Heart left ventricle (tissue), 16 donors: ENCODE results near the gene HLA-DPB1. TPM values are rescaled to one million over a fixed set of nuclear protein-coding genes. Genes with fewer than 3 reads are reported as not detected.

Experiments
- ATAC-seq, 4 donors: fragments of 200-7000 bp; cut with Tn5 transposase; one replicate each; pipeline ENCODE4 v1.9.1; 2020 to 2022; ENCODE audit warnings: moderate library complexity in 4 of 4, mild to moderate bottlenecking in 3 of 4, moderate number of reproducible peaks in 1 of 4
- DNase-seq, 5 donors: peaks; one replicate each; pipeline ENCODE4 v3.0.0-alpha.2; 2020
- H3K27ac ChIP-seq, 12 donors: fragments of 200-600 bp; sonication (generic) in 4 of 12; one replicate each; pipeline versions ENCODE4 v1.5.0 to v1.8.0; 2016 to 2022; ENCODE audit warnings: mild to moderate bottlenecking in 2 of 12
- H3K27me3 ChIP-seq, 9 donors: fragments of 200-600 bp; sonication (generic) in 2 of 9; one replicate each; pipeline versions ENCODE4 v1.5.1 to v1.8.0; 2016 to 2022; ENCODE audit warnings: mild to moderate bottlenecking in 3 of 9
- H3K36me3 ChIP-seq, 9 donors: fragments of 200-600 bp; sonication (generic) in 2 of 9; one replicate each; pipeline versions ENCODE4 v1.5.0 to v1.8.0; 2018 to 2022; ENCODE audit warnings: mild to moderate bottlenecking in 2 of 9
- H3K4me1 ChIP-seq, 12 donors: fragments of 200-600 bp; sonication (generic) in 4 of 12; one replicate each; pipeline versions ENCODE4 v1.5.0 to v1.8.0; 2016 to 2022; ENCODE audit warnings: mild to moderate bottlenecking in 3 of 12
- H3K4me3 ChIP-seq, 12 donors: fragments of 200-600 bp; sonication (generic) in 4 of 12; one replicate each; pipeline versions ENCODE4 v1.5.0 to v1.8.0; 2017 to 2022; ENCODE audit warnings: mild to moderate bottlenecking in 9 of 12, moderate library complexity in 4 of 12
- H3K9me3 ChIP-seq, 12 donors: fragments of 200-600 bp; sonication (generic) in 4 of 12; one replicate each; pipeline versions ENCODE4 v1.5.0 to v1.8.0; 2016 to 2022; ENCODE audit warnings: mild to moderate bottlenecking in 1 of 12
- POLR2A ChIP-seq, 2 donors: fragments of 450-650 bp; IDR thresholded peaks; one replicate each; pipeline ENCODE4 v1.6.1; 2017; ENCODE audit warnings: antibody characterized with exemption in 2 of 2, mild to moderate bottlenecking in 2 of 2, moderate library complexity in 2 of 2
- WGBS, 4 donors: extraction: QIAGEN DNeasy Blood & Tissue Kit in 2 of 4; methylation state at CpG; one replicate each; pipeline versions ENCODE4 v1.1.5 to v1.1.7; 2013 to 2018; 5-methylcytosine and 5-hydroxymethylcytosine counted together
- intact Hi-C, 10 donors: fragments of 100-400 bp; cut with DNase I; formaldehyde crosslinking; loops; one replicate each; pipeline versions ENCODE4 v1.11.1 to v1.14.2; 2022
- polyA plus RNA-seq, 2 donors: library from polyadenylated mRNA; stranded (reverse); fragments of 200-250 nt; gene quantifications; one replicate each; pipeline ENCODE4 v1.2.3, GENCODE V29; 2013
- total RNA-seq, 9 donors: library from RNA; depleted of rRNA in 2 of 9; stranded (reverse); fragments of >200 nt in 2 of 9; fragmentation: NEBNext Ultra II Directional in 3 of 9; extraction: Animal tissue kit (Norgen Biotek cat#: 25700) in 3 of 9; gene quantifications; one replicate each; pipeline versions ENCODE4 v1.1.0 to v1.2.4, GENCODE V29; 2016 to 2023
- TF ChIP-seq, protein P1 (sequence below), 12 donors: fragments of 200-600 bp; sonication (generic) in 4 of 12; IDR thresholded peaks; one replicate each; pipeline versions ENCODE4 v1.5.0 to v1.8.0; 2018 to 2022; ENCODE audit warnings: antibody characterized with exemption in 12 of 12, mild to moderate bottlenecking in 5 of 12
- donor health status: ischemic (EF 13 %, LVEDD 7.1; RV severe dilation, severe dysfunction).
- donor health status: healthy with polysubstance abuse.
- donor health status: DM: no; HTN: yes; CAD: no.
- donor health status: DM: no; HTN: no; CAD: no.
- donor health status: ischemic (EF 25% LVEDD 6.9; RV normal size, moderate dysfunction).
- donor health status: ischemic (EF 25% LVEDD 5.7; RV mildly dilated, moderate dysfunction).
- donor health status: healthy.
- donor health status: DM: yes; HTN: yes; CAD: no.
- donor health status: ischemic (EF 35%, LVEDD 5.7; RV mildly dilated, moderate dysfunction).
- donor health status: nonischemic (EF 11% LVEDD 7.7; RV severe dilation, severe dysfunction).
- donor health status: DM: yes; HTN: yes; CAD: no.
- donor health status: PGD.
- donor health status: ischemic (EF 29% LVEDD 5.4; RV normal size, mild dysfunction).
- donor health status: nonischemic (EF 23%, LVEDD 6.1; RV moderate dilation, normal function).

Gene HLA-DPB1
- total and polyA plus RNA-seq, 11 donors, result 16.6 to 346 (median 30.6) TPM

DNA sequence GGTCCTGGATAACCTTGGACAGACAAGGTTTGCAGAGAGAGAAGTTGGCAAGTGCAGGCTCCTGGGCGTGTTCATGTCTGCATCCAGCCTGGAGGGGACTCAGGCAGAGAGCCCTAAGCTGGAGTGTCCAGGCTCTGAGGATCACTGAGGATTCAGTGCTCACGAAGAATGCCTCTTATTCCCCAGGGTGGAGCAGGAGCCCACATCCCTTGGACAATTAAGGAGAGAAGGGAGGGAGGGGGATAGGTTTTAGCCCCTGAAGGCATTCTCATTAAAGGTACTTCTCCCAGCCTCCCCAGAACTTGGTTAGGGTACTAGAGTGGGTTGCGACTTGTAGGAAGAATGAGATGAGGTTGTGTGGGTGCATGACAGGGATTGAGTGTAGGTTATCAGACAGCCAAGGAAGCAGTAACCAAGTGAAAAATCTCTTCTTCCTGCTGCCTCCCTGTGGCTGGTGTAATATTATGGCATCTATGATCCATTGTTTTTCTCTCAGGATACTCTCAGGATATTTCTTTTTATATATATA, 680 bp downstream of the HLA-DPB1 start:
- no peak for ATAC-seq
- WGBS, 4 donors, result 50 to 61% (median 58%) methylated on average over 3 of the region's 3 CpGs
- Histone ChIP-seq H3K36me3 (peaks cover 0 to 28% (median 0%) of the 10 kb centered on the region in 9 donors), H3K27me3 (no peaks in the 10 kb centered on the region), H3K4me1 (peaks cover 0 to 63% (median 12%) of the 10 kb centered on the region in 12 donors), H3K9me3 (no peaks in the 10 kb centered on the region), H3K27ac (peak overlapping the region; percentile 20 to 94 (median 78)), H3K4me3 (peak overlapping the region in 11 of 12 donors; percentile 6 to 81 (median 56))
- intact Hi-C loops, result no loop called here
- no peak for DNase-seq
- no peak for TF ChIP-seq POLR2A (IDR thresholded peaks at IDR 0.05)
- TF ChIP-seq, protein P1, sequence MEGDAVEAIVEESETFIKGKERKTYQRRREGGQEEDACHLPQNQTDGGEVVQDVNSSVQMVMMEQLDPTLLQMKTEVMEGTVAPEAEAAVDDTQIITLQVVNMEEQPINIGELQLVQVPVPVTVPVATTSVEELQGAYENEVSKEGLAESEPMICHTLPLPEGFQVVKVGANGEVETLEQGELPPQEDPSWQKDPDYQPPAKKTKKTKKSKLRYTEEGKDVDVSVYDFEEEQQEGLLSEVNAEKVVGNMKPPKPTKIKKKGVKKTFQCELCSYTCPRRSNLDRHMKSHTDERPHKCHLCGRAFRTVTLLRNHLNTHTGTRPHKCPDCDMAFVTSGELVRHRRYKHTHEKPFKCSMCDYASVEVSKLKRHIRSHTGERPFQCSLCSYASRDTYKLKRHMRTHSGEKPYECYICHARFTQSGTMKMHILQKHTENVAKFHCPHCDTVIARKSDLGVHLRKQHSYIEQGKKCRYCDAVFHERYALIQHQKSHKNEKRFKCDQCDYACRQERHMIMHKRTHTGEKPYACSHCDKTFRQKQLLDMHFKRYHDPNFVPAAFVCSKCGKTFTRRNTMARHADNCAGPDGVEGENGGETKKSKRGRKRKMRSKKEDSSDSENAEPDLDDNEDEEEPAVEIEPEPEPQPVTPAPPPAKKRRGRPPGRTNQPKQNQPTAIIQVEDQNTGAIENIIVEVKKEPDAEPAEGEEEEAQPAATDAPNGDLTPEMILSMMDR (IDR thresholded peaks at IDR 0.05), result peak in 1 of 12 donors; percentile 12

DNA sequence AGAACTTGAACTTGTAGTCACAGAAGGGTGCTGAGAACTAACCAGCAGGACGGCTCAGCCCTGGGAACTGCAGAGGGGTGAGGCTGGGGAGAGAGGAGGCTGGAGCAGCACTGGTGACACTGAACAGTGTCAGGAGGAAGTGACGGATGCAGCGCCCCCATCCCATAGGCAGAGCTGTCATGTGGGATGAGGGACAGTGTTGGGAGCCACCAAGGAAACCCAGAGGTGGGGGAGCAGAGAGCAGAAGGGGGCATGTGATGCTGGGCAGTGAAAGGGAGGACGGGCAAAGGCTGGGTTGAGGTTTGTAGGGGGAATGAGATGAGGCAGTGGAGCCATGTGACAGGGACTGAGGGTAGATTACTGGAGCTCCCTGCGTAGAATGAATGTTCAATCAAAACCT, 2.1 kb downstream of the HLA-DPB1 start:
- no peaks in the 10 kb centered on the region for H3K27me3 ChIP-seq
- peaks cover 0 to 31% (median 0%) of the 10 kb centered on the region in 9 donors for H3K36me3 ChIP-seq
- H3K4me3 ChIP-seq, result peak overlapping the region in 6 of 12 donors; percentile 7 to 81 (median 37)
- no peak for ATAC-seq
- TF ChIP-seq POLR2A (IDR thresholded peaks at IDR 0.05), result no peak
- TF ChIP-seq, protein P1 (IDR thresholded peaks at IDR 0.05), result no peak
- intact Hi-C loops, result no loop called here
- H3K9me3 ChIP-seq, result no peaks in the 10 kb centered on the region
- WGBS, 4 donors, result 48 to 61% (median 56%) methylated on average over 5 of the region's 5 CpGs
- DNase-seq, result peak in 2 of 5 donors; percentile 45 to 47
- peaks cover 0 to 74% (median 18%) of the 10 kb centered on the region in 12 donors for H3K4me1 ChIP-seq
- no peak overlapping the region for H3K27ac ChIP-seq

DNA sequence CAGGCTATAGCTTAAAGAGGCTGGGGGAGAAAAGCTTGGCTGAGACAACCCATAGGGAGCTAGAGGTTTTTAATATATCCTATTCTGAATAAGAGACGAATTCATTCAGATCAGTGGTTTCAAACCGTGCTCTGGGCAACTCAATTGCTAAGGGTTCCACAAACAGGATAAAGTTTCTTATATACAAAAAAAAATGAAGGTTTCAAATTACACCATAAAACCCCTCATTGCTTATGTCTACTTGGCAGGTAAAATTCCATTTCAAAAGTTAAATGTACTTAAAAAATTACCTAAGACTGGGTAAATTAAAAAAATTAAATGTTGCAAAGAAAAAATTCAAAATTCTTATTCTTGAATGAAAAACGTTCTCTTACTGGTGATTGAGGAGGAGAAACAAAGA, 2.7 kb downstream of the HLA-DPB1 start:
- H3K4me3 ChIP-seq, result peak overlapping the region in 3 of 12 donors; percentile 7 to 81 (median 18)
- ATAC-seq (no peak), DNase-seq (no peak)
- no peaks in the 10 kb centered on the region for H3K27me3 ChIP-seq
- intact Hi-C loops, result no loop called here
- peaks cover 0 to 36% (median 0%) of the 10 kb centered on the region in 9 donors for H3K36me3 ChIP-seq
- H3K9me3 ChIP-seq, result no peaks in the 10 kb centered on the region
- no peak overlapping the region for H3K27ac ChIP-seq
- WGBS, 4 donors, result 81 to 92% (median 84%) methylated on average over 3 of the region's 3 CpGs
- H3K4me1 ChIP-seq, result peaks cover 0 to 76% (median 18%) of the 10 kb centered on the region in 12 donors
- TF ChIP-seq, protein P1 (IDR thresholded peaks at IDR 0.05), result no peak
- no peak for TF ChIP-seq POLR2A (IDR thresholded peaks at IDR 0.05)

DNA sequence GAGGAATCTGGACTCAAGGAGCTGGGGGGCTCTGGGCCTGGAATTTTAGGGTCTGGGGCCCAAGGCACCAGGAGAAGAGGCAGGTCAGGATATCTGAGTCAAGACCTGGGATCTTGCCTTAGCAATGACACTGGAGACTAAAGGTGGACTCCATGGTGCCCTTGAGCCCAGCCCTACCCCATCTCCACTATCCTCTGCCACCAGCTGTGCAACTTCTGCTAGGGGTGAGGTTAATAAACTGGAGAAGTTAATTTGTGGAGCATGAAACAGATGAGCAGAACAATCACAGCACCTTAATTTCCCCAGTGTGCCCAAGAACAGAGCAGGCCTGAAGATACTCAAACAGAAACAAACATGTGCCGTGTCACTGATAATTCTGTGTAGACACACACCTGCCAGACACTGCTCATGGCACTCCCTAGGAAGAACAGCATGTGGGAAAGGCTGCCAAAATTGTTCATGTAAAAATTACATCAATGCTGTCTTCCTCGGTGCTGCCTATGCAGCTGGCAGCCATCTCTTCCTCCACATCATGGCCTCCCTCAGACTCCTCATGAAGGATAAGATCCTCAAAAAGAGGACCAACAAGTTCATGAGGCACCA, 3.2 kb downstream of the HLA-DPB1 start:
- peaks cover 0 to 71% (median 18%) of the 10 kb centered on the region in 12 donors for H3K4me1 ChIP-seq
- TF ChIP-seq POLR2A (IDR thresholded peaks at IDR 0.05), result no peak
- TF ChIP-seq, protein P1 (IDR thresholded peaks at IDR 0.05), result no peak
- intact Hi-C loops, result no loop called here
- no peaks in the 10 kb centered on the region for H3K9me3 ChIP-seq
- H3K27me3 ChIP-seq, result no peaks in the 10 kb centered on the region
- peaks cover 0 to 42% (median 0%) of the 10 kb centered on the region in 9 donors for H3K36me3 ChIP-seq
- peak overlapping the region in 1 of 12 donors; percentile 81 for H3K4me3 ChIP-seq
- 75 to 81% (median 77%) methylated on average over 2 of the region's 2 CpGs for WGBS, 4 donors
- no peak overlapping the region for H3K27ac ChIP-seq
- ATAC-seq (no peak), DNase-seq (no peak)
